NCI-H2107 treated with DMSO at 0.1 percent for 48 hours (cell line): ENCODE results near the gene CRHBP.
"Not testable (repeated sequence)": the region's sequence is repeated elsewhere in the genome, so short reads cannot be mapped to it uniquely, and the experiment has no call there.

Experiments
- DNase-seq: peaks from one replicate; lab custom pipeline; 2025; ENCODE audit not compliant: unreplicated experiment; lab: John Stamatoyannopoulos, UW

CRHBP gene

GRCh38 chr5:76952795-76953536 is at the start of gene CRHBP:
Gene CRHBP (plus strand): TSS chr5:76953045. CDS start chr5:76953135, 90 bp downstream.
- DNase-seq = no peak

DNA sequence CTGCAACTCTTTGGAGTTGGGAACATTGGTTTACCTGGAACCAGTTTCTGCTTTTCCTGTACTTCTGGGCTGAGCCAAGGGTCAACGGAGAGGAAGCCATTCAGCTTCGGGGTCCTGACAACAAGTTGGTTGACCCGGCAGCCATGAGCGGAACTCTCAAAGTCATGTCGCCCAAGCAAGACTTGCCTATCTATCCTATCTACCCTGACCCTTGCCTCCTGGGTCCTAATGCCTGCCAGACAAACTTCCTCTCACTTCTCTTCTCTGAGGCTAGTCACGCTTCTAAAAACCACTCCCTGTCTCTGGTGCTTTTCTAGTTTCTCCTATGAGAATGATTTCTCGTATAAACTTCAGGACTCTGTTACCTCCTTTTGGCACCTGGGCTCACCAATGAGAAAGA is 44.7 kb upstream of the CRHBP start:
- DNase-seq = no peak

GRCh38 chr5:76910344-76910933 is 42.4 kb upstream of the CRHBP start:
- not testable (repeated sequence) for DNase-seq

- not testable (repeated sequence) for DNase-seq
These were observed 38.2 kb upstream of the CRHBP start for GRCh38 chr5:76914671-76915070.

DNA sequence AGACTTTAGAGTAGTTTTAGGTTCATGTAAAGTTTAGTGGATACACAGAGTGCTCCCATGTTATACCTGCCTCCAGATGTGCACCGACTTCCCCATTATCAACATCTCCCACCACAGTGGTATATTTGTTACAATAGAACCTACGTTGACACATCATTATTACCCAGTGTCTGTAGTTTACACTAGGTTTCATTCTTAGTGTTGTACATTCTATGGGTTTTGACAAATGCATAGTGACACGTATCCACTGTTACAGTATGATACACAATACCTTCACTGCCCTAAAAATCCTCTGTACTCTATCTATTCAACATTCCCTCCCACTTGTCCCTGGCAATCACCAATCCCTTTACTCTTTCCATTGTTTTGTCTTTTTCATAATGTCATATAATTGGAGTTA is 34.3 kb upstream of the CRHBP start:
- DNase-seq = no peak

DNA sequence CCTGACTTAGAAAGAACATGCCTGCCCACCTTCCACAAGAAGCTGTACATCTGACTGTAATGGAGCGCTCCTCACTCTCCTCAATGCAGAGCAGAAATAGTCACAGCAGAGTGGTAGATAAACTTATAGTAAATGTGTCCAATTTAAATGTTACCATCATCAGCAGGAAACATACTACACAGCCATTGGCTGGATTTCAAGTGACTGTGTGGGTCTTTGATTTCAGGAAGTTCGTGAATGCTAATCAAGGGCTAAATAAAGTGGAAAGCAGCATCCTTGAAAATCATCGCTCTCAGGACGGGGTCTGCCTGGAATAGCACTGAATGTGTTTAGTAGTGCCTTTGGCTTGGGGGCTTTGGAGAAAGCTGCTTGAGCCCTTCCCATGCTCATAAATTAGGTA is 32.4 kb upstream of the CRHBP start:
- DNase-seq = no peak

GRCh38 chr5:76926329-76927105 is 26.3 kb upstream of the CRHBP start:
- DNase-seq = no peak

DNA sequence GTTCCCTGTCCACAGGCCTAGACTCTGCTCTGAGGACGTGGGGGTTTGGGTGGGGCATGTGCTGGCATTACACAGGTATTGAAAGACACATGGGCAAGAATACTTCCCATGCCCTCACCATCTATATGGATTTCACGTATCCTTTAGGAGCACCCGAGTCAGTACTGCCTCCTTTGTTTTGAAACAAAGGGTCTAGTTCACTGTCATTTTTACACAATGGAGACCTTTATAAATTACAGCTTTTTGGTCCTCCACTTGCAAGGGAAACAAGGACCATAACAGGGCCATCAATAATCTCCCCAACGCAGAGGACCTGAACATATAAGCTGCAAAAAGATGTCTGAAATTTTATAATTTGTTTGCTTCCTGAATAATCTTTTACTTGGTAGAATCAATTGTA is 24.9 kb upstream of the CRHBP start:
- no peak for DNase-seq

DNA sequence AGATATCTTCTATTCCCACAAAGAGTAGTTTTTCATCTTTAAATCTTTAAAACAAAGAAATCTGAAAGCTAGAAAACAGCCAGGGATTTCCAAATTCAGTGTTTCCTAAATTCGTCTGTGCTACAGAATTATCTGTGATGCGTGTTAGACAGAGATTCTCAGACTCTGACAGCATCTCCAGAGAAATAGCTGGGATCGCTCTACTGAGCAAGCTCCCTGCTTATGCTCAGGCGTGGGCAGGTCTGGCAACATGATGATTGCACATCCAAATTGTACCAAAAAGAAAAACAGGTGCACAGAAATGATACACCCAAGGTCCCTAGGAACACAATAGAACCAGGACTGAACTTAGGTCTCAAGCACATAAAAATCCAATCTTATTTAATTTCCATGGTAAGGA is 22.8 kb upstream of the CRHBP start:
- no peak for DNase-seq

DNA sequence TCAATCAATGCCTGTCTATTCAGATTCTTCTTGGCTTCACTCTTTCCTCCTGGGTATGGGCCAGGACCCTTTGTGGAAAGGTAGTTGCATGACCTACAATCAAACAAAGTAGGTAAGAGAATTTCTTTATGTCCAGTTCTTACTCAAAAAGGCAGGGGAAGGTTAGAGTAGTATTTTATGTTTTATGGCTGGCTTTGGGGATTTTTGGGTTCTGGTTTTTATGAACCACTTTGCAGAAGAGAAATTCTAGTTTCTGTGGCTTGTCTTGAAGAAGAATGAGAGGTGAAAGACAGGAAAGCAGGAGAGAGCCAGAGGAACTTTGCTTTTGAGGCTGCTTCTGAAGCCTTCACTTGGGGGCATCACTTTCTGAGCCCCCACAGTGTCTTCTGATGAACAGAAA is 14.7 kb upstream of the CRHBP start:
- DNase-seq = no peak

DNA sequence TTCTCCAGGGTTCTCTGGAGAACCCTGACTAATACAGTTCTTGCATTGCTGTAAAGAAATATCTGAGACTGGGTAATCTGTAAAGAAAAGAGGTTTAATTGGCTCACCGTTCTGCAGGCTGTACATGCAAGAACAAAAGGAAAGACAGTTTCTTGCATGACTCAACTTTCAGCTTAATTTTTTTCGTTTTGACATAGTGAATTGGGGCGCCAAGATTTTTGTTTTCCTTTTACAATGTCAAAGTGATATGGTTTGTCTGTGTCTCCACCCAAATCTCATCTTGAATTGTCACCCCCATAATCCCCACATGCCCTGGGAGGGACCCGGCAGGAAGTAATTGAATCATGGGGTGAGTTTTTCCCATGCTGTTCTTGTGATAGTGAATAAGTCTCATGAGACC is 11.8 kb upstream of the CRHBP start:
- no peak for DNase-seq

GRCh38 chr5:76941442-76941841 is 11.4 kb upstream of the CRHBP start:
- no peak for DNase-seq

GRCh38 chr5:76942581-76942980 is 10.3 kb upstream of the CRHBP start:
- DNase-seq = no peak

DNA sequence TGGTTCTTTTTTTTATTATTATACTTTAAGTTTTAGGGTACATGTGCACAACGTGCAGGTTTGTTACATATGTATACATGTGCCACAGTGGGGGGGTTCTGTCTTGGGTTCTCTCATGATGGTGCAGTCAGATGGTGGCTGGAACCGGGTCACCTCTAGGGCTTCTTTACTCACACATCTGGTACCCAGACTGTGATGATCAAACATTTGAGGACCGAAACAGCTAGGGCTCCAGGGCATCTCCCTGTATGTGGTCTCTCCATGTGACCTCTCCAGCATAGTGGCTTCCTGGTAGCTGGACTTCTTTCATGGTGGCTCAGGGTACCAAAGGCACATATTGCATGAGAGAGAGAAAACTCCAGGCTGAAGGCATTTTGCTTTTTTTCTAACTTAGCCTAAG is 9.8 kb upstream of the CRHBP start:
- DNase-seq = no peak

GRCh38 chr5:76944638-76945037 is 8.2 kb upstream of the CRHBP start:
- no peak for DNase-seq

GRCh38 chr5:76945238-76945637 is 7.6 kb upstream of the CRHBP start:
- not testable (repeated sequence) for DNase-seq

GRCh38 chr5:76946090-76946489 is 6.8 kb upstream of the CRHBP start:
- DNase-seq = no peak

DNA sequence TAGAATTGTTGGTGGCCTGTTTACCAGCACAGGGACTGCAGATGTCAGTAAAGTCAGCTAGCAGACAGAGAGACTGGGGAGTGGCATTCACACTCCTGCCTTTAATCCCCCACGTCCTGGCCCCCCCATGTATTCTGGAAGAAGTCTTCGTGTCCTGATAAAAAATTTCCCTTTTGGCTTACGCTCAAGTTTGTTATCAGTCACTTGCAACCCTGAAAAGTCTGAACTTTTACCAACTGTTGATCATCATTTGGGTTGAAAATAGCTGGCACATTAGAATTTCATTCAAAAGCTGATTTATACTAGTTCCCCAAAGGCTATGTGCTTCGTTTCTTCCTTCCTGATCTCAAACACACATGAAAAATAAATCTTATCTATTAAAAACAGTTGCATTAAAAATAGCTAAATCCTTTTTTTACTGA is 5.8 kb upstream of the CRHBP start:
- DNase-seq = no peak

GRCh38 chr5:76953551-76954382 is 922 bp downstream of the CRHBP start:
- DNase-seq = no peak

DNA sequence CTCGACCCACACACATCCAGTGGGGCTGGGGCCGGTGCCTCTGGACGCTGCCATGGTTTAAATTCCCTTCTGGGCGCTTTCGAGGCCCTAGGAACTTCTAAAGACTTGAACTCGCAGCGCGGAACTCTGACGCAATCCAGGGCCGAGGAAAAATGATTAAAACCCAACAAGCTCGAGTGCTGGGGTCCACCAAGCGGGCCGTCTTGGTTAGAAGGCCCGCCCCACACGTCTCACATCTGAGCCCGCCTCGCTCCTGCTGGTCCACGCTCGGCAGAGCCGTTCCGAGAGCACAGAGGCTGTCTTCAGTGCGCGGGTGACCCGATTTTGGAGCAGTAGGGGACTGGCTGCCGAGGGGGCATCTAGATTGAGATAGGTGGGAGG is 1.5 kb downstream of the CRHBP start:
- no peak for DNase-seq

DNA sequence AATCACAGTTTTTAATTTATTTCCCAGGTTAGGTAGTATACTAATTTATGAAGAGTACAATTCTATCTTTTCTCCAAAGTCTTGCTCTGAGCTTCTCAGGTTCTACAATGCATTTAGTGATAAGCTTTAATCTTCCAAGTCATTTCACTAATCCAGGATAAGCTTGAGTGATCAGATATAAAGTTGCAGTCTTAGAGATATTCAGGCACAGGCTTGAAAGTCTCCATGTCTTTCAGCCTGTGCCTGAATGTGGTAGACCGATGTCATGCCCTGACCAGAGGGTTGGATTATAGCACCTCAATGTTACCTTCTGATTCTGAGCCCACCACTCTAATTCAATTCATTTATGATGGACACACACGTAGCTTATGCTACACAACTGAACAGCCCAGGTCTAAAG is 3.2 kb downstream of the CRHBP start:
- no peak for DNase-seq
